MM.1S (cell line): Measurements from ENCODE around the gene SLC39A7.
A peak's percentile ranks its signal among the peaks of the same experiment; 100 is the strongest.

Experiments used
- DNase-seq: peaks from one replicate; pipeline ENCODE4 v3.0.0-alpha.2; 2015
- H2AFZ ChIP-seq: fragments of 300-600 bp; sonication (generic); 2 replicates; pipeline ENCODE4 v1.6.0; 2016; ENCODE audit warnings: antibody characterized with exemption, low read length
- H3F3A ChIP-seq: fragments of 300-600 bp; sonication (generic); 2 replicates; pipeline ENCODE4 v1.6.1; 2016; ENCODE audit warnings: mild to moderate bottlenecking, antibody characterized with exemption, low read length, moderate library complexity, mixed read lengths; ENCODE audit not compliant: insufficient read depth
- H3K27ac ChIP-seq: fragments of 300-600 bp; sonication (generic); 2 replicates; pipeline ENCODE4 v1.5.1; 2016; ENCODE audit warnings: mild to moderate bottlenecking, low read length
- H3K27me3 ChIP-seq: fragments of 300-600 bp; sonication (generic); replicated peaks from 2 replicates; pipeline ENCODE4 v1.6.0; 2016; ENCODE audit warnings: low read length; ENCODE audit not compliant: insufficient read depth
- H3K36me3 ChIP-seq: fragments of 300-600 bp; sonication (generic); replicated peaks from 2 replicates; pipeline ENCODE4 v1.6.1; 2016; ENCODE audit warnings: mild to moderate bottlenecking, low read length, mixed read lengths; ENCODE audit not compliant: insufficient read depth
- H3K4me1 ChIP-seq: fragments of 300-600 bp; sonication (generic); 2 replicates; pipeline ENCODE4 v1.6.1; 2016; ENCODE audit warnings: low read length, mixed read lengths
- H3K4me2 ChIP-seq: fragments of 300-600 bp; sonication (generic); 2 replicates; pipeline ENCODE4 v1.6.0; 2016; ENCODE audit warnings: low read depth, low read length
- H3K4me3 ChIP-seq: fragments of 300-600 bp; sonication (generic); 2 replicates; pipeline ENCODE4 v1.5.1; 2016; ENCODE audit warnings: low read length, mixed read lengths
- H3K79me2 ChIP-seq: fragments of 300-600 bp; sonication (generic); 2 replicates; pipeline ENCODE4 v1.6.1; 2016; ENCODE audit warnings: mixed run types, low read length, mixed read lengths
- H3K9ac ChIP-seq: fragments of 300-600 bp; sonication (generic); 2 replicates; pipeline ENCODE4 v1.6.1; 2016; ENCODE audit warnings: low read length, mixed read lengths
- H3K9me2 ChIP-seq: fragments of 300-600 bp; sonication (generic); replicated peaks from 2 replicates; pipeline ENCODE4 v1.6.1; 2016; ENCODE audit warnings: mild to moderate bottlenecking, low read length, mixed read lengths; ENCODE audit not compliant: insufficient read depth
- H3K9me3 ChIP-seq: fragments of 300-600 bp; sonication (generic); replicated peaks from 2 replicates; pipeline ENCODE4 v1.6.1; 2016; ENCODE audit warnings: mild to moderate bottlenecking, low read length, mixed read lengths; ENCODE audit not compliant: insufficient read depth
- H4K20me1 ChIP-seq: fragments of 300-600 bp; sonication (generic); 2 replicates; pipeline ENCODE4 v1.6.1; 2016; ENCODE audit warnings: mild to moderate bottlenecking, low read length, moderate library complexity, mixed read lengths; ENCODE audit not compliant: insufficient read depth
- EZH2 ChIP-seq: fragments of 300-600 bp; sonication (generic); optimal IDR thresholded peaks from 2 replicates; pipeline ENCODE3; 2017; ENCODE audit warnings: low read depth, mild to moderate bottlenecking, antibody characterized with exemption, low read length, mixed read lengths
- EZH2phosphoT487 ChIP-seq: fragments of 300-600 bp; sonication (generic); IDR thresholded peaks from 2 replicates; pipeline ENCODE4 v1.6.1; 2018; ENCODE audit warnings: antibody characterized with exemption, low read length
- TF ChIP-seq, protein P1 (sequence below): fragments of 300-600 bp; sonication (generic); IDR thresholded peaks from 2 replicates; pipeline ENCODE4 v1.5.1; 2016; ENCODE audit warnings: antibody characterized with exemption, low read length, mixed read lengths

Gene SLC39A7, protein sequence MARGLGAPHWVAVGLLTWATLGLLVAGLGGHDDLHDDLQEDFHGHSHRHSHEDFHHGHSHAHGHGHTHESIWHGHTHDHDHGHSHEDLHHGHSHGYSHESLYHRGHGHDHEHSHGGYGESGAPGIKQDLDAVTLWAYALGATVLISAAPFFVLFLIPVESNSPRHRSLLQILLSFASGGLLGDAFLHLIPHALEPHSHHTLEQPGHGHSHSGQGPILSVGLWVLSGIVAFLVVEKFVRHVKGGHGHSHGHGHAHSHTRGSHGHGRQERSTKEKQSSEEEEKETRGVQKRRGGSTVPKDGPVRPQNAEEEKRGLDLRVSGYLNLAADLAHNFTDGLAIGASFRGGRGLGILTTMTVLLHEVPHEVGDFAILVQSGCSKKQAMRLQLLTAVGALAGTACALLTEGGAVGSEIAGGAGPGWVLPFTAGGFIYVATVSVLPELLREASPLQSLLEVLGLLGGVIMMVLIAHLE

DNA sequence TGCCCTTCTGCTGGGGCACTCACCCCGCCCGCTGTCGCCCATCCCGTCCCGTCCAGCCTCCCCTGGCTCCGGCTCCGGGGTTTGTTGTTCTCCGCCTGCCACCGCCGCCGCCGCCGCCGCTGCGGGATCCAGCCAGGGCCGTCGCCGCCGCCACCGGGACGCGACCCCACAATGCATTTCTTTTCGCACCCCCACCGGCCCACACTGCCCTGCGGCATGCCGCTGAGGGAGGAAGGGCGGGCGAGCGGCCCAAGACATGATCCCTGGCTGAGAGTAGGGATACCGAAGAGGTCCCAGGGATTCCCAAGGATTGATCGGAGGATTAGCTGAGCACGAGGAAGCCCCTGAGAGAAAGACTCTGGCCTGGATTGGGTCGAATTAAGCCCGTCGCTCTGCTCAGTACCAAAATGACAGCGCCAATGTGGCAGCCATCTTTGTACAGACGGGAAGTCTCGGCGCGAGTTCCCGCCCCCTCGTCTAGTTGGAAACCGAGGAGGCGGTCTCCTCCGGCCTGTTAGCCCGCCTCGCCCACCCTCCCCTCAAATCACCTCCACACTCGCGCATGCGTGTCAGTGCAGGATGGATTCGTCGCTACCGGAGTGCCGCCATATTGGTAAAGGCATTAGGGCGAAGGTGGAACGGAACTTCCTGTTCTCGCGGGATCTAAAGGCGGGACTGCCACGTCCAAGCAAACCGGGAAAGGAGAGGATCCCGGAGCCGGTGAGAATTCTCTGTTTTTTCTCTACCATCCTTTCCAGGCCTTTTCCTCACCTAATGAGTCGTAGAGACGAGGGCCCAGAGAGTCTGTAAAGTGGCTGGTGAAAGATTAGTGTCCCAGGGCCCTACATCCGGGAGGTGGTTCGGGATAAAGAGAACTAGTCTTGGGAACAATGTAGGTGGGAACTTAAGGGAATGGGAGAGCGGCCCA, at the start of gene SLC39A7, which contains the start of gene RXRB:
Gene SLC39A7 (plus strand): TSS at position 649 of the 928 bp plus-strand sequence. CDS start 379 bp downstream, outside the sequence.
Gene RXRB (minus strand): TSS at position 447 of the 928 bp plus-strand sequence. CDS start 189 bp downstream, at position 258.
- TF ChIP-seq EZH2 (no peak), EZH2phosphoT487 (no peak)
- TF ChIP-seq, protein P1, sequence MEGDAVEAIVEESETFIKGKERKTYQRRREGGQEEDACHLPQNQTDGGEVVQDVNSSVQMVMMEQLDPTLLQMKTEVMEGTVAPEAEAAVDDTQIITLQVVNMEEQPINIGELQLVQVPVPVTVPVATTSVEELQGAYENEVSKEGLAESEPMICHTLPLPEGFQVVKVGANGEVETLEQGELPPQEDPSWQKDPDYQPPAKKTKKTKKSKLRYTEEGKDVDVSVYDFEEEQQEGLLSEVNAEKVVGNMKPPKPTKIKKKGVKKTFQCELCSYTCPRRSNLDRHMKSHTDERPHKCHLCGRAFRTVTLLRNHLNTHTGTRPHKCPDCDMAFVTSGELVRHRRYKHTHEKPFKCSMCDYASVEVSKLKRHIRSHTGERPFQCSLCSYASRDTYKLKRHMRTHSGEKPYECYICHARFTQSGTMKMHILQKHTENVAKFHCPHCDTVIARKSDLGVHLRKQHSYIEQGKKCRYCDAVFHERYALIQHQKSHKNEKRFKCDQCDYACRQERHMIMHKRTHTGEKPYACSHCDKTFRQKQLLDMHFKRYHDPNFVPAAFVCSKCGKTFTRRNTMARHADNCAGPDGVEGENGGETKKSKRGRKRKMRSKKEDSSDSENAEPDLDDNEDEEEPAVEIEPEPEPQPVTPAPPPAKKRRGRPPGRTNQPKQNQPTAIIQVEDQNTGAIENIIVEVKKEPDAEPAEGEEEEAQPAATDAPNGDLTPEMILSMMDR: no peak
- Histone ChIP-seq H4K20me1 (no peaks in the 10 kb centered on the region), H3K4me3 (peak within 1 kb of the TSS; percentile 96), H3K27ac (peak within 1 kb of the TSS; percentile 82), H3K36me3 (no peaks in the 10 kb centered on the region; the same call in 1 of the 2 replicates), H3K79me2 (peaks cover 47% of the 10 kb centered on the region), H3K9ac (peak within 1 kb of the TSS; percentile 97), H3K9me2 (no peaks in the 10 kb centered on the region), H3F3A (peaks cover 6% of the 10 kb centered on the region), H3K4me2 (peak within 1 kb of the TSS; percentile 100), H3K9me3 (no peaks in the 10 kb centered on the region), H2AFZ (peak within 1 kb of the TSS; percentile 91), H3K27me3 (no peaks in the 10 kb centered on the region), H3K4me1 (peaks cover 29% of the 10 kb centered on the region)
- peak; percentile 97 for DNase-seq

DNA sequence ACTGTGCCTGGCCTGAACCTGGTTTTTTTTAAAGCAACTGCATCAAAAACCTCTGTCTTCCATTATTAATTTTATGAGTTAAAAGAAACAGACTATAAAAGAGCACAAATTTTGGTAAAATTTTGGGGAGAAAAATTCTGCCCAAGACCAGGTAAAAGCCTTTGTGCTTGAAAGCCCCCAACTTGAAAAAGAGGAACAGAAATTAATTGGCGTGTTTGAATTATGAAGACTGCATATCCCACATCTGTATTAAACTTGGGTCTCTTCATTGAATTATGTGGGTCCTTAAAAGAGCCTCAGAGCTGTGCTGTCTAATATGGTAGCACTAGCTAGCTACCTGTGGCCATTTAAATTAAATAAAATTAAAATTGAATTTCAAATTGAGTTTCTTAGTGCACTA, 49.6 kb upstream of the SLC39A7 start:
- no peak for DNase-seq

DNA sequence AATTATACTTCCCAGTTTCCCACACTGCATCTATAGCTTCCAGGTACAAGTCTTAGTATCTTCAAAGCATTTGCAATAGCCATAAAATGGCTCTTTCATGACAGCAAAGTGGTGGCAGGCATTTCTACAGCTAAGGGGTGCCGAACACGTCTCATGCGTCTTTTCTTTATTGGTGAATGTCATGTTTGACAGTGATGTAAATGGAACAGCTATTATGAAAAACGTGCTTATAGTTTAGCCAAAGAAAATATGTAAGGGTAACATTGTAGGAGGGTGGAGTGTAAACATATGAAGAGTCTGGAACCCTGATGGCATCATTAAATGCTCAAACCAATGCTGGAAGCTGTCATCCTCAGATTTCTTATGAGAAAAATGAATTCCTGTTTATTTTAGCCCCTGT, 46.3 kb upstream of the SLC39A7 start:
- Histone ChIP-seq H3K9me2 (no peaks in the 10 kb centered on the region), H3K4me1 (no peaks in the 10 kb centered on the region), H3K9ac (no peak overlapping the region), H3K4me2 (no peak overlapping the region), H3K27ac (no peak overlapping the region), H3K27me3 (peaks cover 7% of the 10 kb centered on the region; the same call in 1 of the 2 replicates), H3K4me3 (no peak overlapping the region), H3K36me3 (no peaks in the 10 kb centered on the region), H3K9me3 (no peaks in the 10 kb centered on the region), H4K20me1 (no peaks in the 10 kb centered on the region), H2AFZ (no peak overlapping the region), H3F3A (no peaks in the 10 kb centered on the region), H3K79me2 (no peaks in the 10 kb centered on the region)
- no peak for DNase-seq
- no peak for TF ChIP-seq EZH2phosphoT487
- TF ChIP-seq, protein P1: no peak
- TF ChIP-seq EZH2: no peak

More for the DNA sequence above, 49.6 kb upstream of the SLC39A7 start:
- Histone ChIP-seq H3K36me3 (no peaks in the 10 kb centered on the region), H3K9me2 (no peaks in the 10 kb centered on the region), H3F3A (no peaks in the 10 kb centered on the region), H3K27me3 (peaks cover 8% of the 10 kb centered on the region; the same call in 1 of the 2 replicates), H3K4me1 (no peaks in the 10 kb centered on the region), H2AFZ (no peak overlapping the region), H3K9ac (no peak overlapping the region), H4K20me1 (no peaks in the 10 kb centered on the region), H3K4me3 (no peak overlapping the region), H3K4me2 (no peak overlapping the region), H3K79me2 (no peaks in the 10 kb centered on the region), H3K27ac (no peak overlapping the region), H3K9me3 (no peaks in the 10 kb centered on the region)
- TF ChIP-seq EZH2: no peak
- no peak for TF ChIP-seq EZH2phosphoT487
- TF ChIP-seq, protein P1: no peak
